Muscle of leg (tissue), 11 donors: ENCODE results near the gene DRGX. TPM values are rescaled to one million over a fixed set of nuclear protein-coding genes. Genes with fewer than 3 reads are reported as not detected.

Experiments used
- DNase-seq: peaks from one replicate; pipeline ENCODE4 v3.0.0; 2013
- H3K27ac ChIP-seq: one replicate; pipeline ENCODE4 v1.5.1; 2013; ENCODE audit warnings: mild to moderate bottlenecking, low read length, control low read depth
- H3K27me3 ChIP-seq: one replicate; pipeline ENCODE4 v1.6.1; 2013; ENCODE audit warnings: low read length; ENCODE audit not compliant: control insufficient read depth, insufficient read depth
- H3K36me3 ChIP-seq: one replicate; pipeline ENCODE4 v1.6.1; 2013; ENCODE audit warnings: low read length; ENCODE audit not compliant: control insufficient read depth, insufficient read depth
- H3K4me1 ChIP-seq: one replicate; pipeline ENCODE4 v1.6.1; 2013; ENCODE audit warnings: low read length; ENCODE audit not compliant: control insufficient read depth, insufficient read depth
- H3K4me3 ChIP-seq: one replicate; pipeline ENCODE4 v1.5.1; 2013; ENCODE audit warnings: low read length, control low read depth
- H3K9me3 ChIP-seq: replicated peaks from 2 replicates; pipeline ENCODE4 v1.6.1; 2013; ENCODE audit warnings: low read depth, low read length; ENCODE audit not compliant: control insufficient read depth
- WGBS: methylation state at CpG from one replicate; pipeline ENCODE4 v1.1.5; 2013; ENCODE audit warnings: missing lambda C conversion rate; ENCODE audit not compliant: insufficient coverage; 5-methylcytosine and 5-hydroxymethylcytosine counted together
- polyA plus RNA-seq, 8 donors: library from polyadenylated mRNA; unstranded; fragments of 120-200 nt; gene quantifications; one replicate each; pipeline versions ENCODE4 v1.2.1 to v1.2.3, GENCODE V29; 2013; ENCODE audit warnings: inconsistent platforms in 1 of 8, low replicate concordance in 1 of 8; ENCODE audit not compliant: insufficient read length in 8 of 8, insufficient read depth in 1 of 8
- total RNA-seq: library from RNA; stranded (reverse); fragments of 120-200 nt; gene quantifications from one replicate; pipeline ENCODE4 v1.2.4, GENCODE V29; 2013

Gene DRGX
- total and polyA plus RNA-seq, 9 donors: not detected

DNA sequence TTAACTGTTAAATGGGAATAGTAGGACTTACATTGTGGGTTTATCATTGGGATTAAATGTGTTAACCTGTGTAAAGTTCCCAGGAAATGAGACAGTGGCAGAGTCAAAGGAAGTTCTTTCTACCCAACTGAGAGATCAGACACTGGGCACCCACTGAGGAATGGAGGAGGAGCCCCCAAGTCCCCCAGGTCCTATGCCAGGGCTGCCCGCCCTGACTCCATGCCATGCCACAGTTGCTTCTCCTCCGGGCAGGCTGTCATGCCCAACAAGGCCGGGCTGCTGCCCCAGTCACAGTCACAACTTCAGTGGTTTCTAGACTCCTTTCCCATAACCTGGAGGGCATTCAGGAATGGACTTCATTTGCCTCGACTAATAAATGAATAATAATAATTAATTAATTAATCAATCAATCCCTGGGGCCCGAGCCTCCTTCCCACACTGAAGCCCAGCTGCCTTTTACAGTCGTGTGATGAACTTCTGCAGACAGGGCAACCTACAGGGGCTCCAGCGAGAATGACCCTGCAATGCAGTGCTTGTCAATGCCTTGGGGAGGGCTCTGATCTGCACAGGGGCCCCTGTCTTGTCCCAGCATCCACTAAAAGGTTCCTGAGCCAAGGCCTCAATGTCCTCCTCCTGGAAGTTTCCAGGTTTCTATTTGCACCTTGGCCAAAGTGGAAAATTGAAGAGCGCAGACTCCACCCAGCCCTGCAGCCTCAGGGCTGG is 32.4 kb downstream of the DRGX start:
- Histone ChIP-seq H3K27ac (no peak overlapping the region), H3K9me3 (no peaks in the 10 kb centered on the region), H3K4me3 (no peak overlapping the region), H3K36me3 (no peaks in the 10 kb centered on the region), H3K27me3 (no peaks in the 10 kb centered on the region), H3K4me1 (peaks cover 20% of the 10 kb centered on the region)
- no peak for DNase-seq
- 73% methylated on average over 5 of the region's 8 CpGs for WGBS

DNA sequence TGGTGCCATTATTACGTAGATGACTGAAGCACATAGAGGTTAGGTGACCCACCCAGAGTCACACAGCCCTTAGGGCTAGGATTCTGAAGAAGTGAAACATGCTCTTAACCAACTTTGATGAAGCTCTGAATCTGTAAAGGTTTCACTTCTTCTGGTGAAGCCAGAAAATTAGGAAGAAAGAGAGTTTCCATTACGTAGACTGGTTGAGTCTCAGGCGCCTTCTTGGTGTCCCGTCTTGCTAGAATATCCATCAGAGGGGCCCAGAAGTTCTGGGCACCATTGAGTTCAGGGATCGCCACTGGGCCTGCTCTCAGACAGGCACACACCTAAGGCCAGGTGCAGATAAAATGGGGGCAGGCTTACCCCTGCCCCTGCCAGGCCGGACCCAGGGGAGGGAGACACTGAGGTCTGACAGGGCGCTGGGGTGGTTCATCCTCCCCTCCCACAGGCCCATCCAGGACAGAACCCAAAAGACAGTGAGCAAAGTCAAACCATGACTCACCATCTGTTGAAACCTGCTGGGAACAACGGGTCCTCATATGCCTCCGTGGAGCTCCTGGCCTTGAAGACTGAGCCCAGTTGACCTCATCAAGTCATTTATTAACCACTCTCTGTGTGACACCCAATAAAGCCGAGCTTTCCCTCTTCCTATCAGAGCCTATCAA is 33.2 kb downstream of the DRGX start:
- H3K36me3 ChIP-seq: no peaks in the 10 kb centered on the region
- H3K27ac ChIP-seq: no peak overlapping the region
- 95% methylated on average over 6 of the region's 10 CpGs for WGBS
- peaks cover 20% of the 10 kb centered on the region for H3K4me1 ChIP-seq
- peak; percentile 47 for DNase-seq
- no peaks in the 10 kb centered on the region for H3K9me3 ChIP-seq
- no peak overlapping the region for H3K4me3 ChIP-seq
- H3K27me3 ChIP-seq: no peaks in the 10 kb centered on the region

GRCh38 chr10:49361735-49362568 is 33.9 kb downstream of the DRGX start:
- peaks cover 20% of the 10 kb centered on the region for H3K4me1 ChIP-seq
- H3K27ac ChIP-seq: no peak overlapping the region
- no peak for DNase-seq
- H3K4me3 ChIP-seq: no peak overlapping the region
- 68% methylated on average over 9 of the region's 11 CpGs for WGBS
- H3K9me3 ChIP-seq: peaks cover 4% of the 10 kb centered on the region
- H3K36me3 ChIP-seq: no peaks in the 10 kb centered on the region
- no peaks in the 10 kb centered on the region for H3K27me3 ChIP-seq

DNA sequence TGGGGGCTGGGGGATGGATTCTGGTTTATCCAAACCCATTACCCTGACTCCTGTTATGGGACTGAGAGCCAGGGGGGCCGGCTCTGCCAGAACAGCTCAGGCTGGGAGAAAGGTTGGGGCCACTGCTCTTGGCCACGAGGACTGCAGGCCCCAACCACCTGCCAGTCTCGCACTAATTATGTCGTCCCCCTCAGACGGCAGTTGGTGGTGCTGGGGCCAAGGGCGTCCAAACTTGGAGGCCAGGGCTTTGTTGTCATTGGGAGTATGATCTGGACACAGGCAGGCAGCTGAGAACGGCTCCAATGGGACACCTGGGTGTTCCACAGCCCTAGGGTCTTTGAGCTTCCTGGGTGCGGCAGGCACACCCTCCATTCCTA is 34.7 kb downstream of the DRGX start:
- Histone ChIP-seq H3K4me3 (no peak overlapping the region), H3K27ac (no peak overlapping the region), H3K27me3 (no peaks in the 10 kb centered on the region), H3K4me1 (peaks cover 20% of the 10 kb centered on the region), H3K36me3 (no peaks in the 10 kb centered on the region), H3K9me3 (peaks cover 5% of the 10 kb centered on the region)
- 81% methylated on average over 4 of the region's 8 CpGs for WGBS
- no peak for DNase-seq

GRCh38 chr10:49360271-49361177 is 35.4 kb downstream of the DRGX start:
- WGBS: 59% methylated on average over 12 of the region's 15 CpGs
- peaks cover 20% of the 10 kb centered on the region for H3K4me1 ChIP-seq
- H3K36me3 ChIP-seq: no peaks in the 10 kb centered on the region
- DNase-seq: peak; percentile 22
- H3K27me3 ChIP-seq: no peaks in the 10 kb centered on the region
- H3K27ac ChIP-seq: peak overlapping the region; percentile 35
- H3K9me3 ChIP-seq: peaks cover 5% of the 10 kb centered on the region
- no peak overlapping the region for H3K4me3 ChIP-seq

- Histone ChIP-seq H3K36me3 (no peaks in the 10 kb centered on the region), H3K9me3 (peaks cover 5% of the 10 kb centered on the region), H3K27me3 (no peaks in the 10 kb centered on the region), H3K4me3 (no peak overlapping the region), H3K27ac (peak overlapping the region; percentile 35), H3K4me1 (peaks cover 20% of the 10 kb centered on the region)
- 27% methylated on average over 6 of the region's 13 CpGs for WGBS
- peak; percentile 48 for DNase-seq
These were observed 36.3 kb downstream of the DRGX start for GRCh38 chr10:49359349-49360270.

GRCh38 chr10:49357910-49358309 is 38.0 kb downstream of the DRGX start:
- H3K4me3 ChIP-seq: no peak overlapping the region
- peaks cover 20% of the 10 kb centered on the region for H3K4me1 ChIP-seq
- DNase-seq: no peak
- H3K36me3 ChIP-seq: no peaks in the 10 kb centered on the region
- peaks cover 5% of the 10 kb centered on the region for H3K9me3 ChIP-seq
- H3K27me3 ChIP-seq: no peaks in the 10 kb centered on the region
- no CpG with 5 or more reads among the region's 2 CpGs for WGBS
- no peak overlapping the region for H3K27ac ChIP-seq

DNA sequence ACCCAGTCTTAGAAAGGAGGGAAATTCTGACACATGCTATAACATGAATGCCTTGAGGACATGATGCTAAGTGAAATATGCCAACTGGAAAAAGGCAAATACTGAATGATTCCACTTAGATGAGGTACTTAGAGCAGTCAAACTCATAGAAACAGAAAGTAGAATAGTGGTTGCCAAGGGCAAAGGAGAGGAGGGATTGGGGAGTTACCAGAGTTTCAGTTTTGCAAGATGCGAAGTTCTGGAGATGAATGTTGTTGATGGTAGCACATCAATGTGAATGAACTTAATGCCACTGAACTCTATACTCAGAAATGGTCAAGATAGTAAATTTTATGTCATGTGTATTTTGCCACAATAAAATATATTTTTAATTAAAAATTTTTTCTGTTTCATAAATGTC is 38.9 kb downstream of the DRGX start:
- H3K4me3 ChIP-seq: no peak overlapping the region
- no peaks in the 10 kb centered on the region for H3K36me3 ChIP-seq
- no peaks in the 10 kb centered on the region for H3K27me3 ChIP-seq
- WGBS: no CpG with 5 or more reads among the region's 1 CpG
- no peak overlapping the region for H3K27ac ChIP-seq
- peaks cover 20% of the 10 kb centered on the region for H3K4me1 ChIP-seq
- peaks cover 5% of the 10 kb centered on the region for H3K9me3 ChIP-seq
- DNase-seq: no peak

GRCh38 chr10:49356181-49356580 is 39.7 kb downstream of the DRGX start:
- WGBS: 89% methylated on average over 2 of the region's 4 CpGs

More at GRCh38 chr10:49356181-49356580, 39.7 kb downstream of the DRGX start:
- Histone ChIP-seq H3K36me3 (no peaks in the 10 kb centered on the region), H3K27ac (no peak overlapping the region), H3K9me3 (peaks cover 5% of the 10 kb centered on the region), H3K4me3 (no peak overlapping the region), H3K27me3 (no peaks in the 10 kb centered on the region), H3K4me1 (peaks cover 18% of the 10 kb centered on the region)
- DNase-seq: no peak
